OCI-LY7 (cell line): ENCODE data around the gene RNF111.

Experiments used
- CTCF ChIP-seq: fragments of 200-600 bp; sonication (generic); conservative IDR thresholded peaks from 2 replicates; pipeline ENCODE4 v1.5.1; 2014; ENCODE audit warnings: mild to moderate bottlenecking, antibody characterized with exemption, low read length, moderate library complexity, mixed read lengths
- EZH2phosphoT487 ChIP-seq: fragments of 200-600 bp; sonication (generic); IDR thresholded peaks from 2 replicates; pipeline ENCODE4 v1.6.1; 2018; ENCODE audit warnings: low read depth, borderline replicate concordance, mild to moderate bottlenecking, mixed run types, antibody characterized with exemption, low read length, moderate library complexity, mixed read lengths

DNA sequence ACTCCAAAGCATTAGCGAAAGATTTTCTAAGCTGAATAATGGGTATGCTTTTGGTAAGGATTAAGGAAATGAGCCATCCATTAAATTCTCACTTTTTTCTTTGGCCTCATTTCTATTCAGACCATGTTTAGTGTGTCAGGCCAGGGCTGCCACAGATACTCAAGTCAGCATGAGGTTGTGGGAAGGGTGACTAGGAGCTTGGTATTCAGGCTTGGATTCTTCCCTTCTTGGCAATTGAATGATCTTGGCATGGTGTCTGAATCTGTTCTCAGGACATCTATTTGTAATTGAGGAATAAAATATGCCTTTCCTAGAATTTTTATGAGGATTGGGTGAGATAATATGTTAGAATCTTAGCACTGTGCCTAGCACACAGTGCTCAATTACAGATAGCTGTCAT is 128.7 kb downstream of the RNF111 start:
- no peak for TF ChIP-seq CTCF
- no peak for TF ChIP-seq EZH2phosphoT487
